H1 (cell line): Measurements from ENCODE around the gene CHMP4A. TPM values are rescaled to one million over a fixed set of nuclear protein-coding genes. Genes with fewer than 3 reads are reported as not detected.
"Not testable (repeated sequence)": the region's sequence is repeated elsewhere in the genome, so short reads cannot be mapped to it uniquely, and the experiment has no call there.

Experiments used
- CTCF ChIA-PET: fragments of 300-600 bp; sonication (Branson Sonifier 250); formaldehyde crosslinking; loops from one replicate; lab custom pipeline; 2021; ENCODE audit not compliant: partially characterized antibody; lab: Charles Lee
- POLR2A ChIA-PET: fragments of 300-600 bp; sonication (Branson Sonifier 250); formaldehyde crosslinking; loops from one replicate; lab custom pipeline; 2021; ENCODE audit warnings: inconsistent platforms; ENCODE audit not compliant: partially characterized antibody; lab: Charles Lee
- DNase-seq, 2 experiments: peaks; one replicate each; pipeline versions ENCODE4 v3.0.0 to v3.0.0-alpha.2; 2010 to 2022; ENCODE audit warnings: low spot score in 2 of 2, low read depth in 1 of 2, mixed read lengths in 1 of 2
- FAIRE-seq: peaks from 2 replicates; lab custom pipeline; 2011; peaks lifted over from hg19 to GRCh38; lab: Jason Lieb, UNC
- H2AFZ ChIP-seq: 2 replicates; pipeline ENCODE4 v1.8.1; 2012; ENCODE audit warnings: low read length, inconsistent platforms
- H2AK5ac ChIP-seq: 2 replicates; pipeline ENCODE4 v1.6.1; 2013; ENCODE audit warnings: low read depth, low read length
- H2BK120ac ChIP-seq: replicated peaks from 2 replicates; pipeline ENCODE3; 2013; ENCODE audit warnings: low read depth, low read length, inconsistent platforms
- H2BK12ac ChIP-seq: 2 replicates; pipeline ENCODE4 v1.6.1; 2013; ENCODE audit warnings: low read depth, low read length
- H2BK15ac ChIP-seq: 2 replicates; pipeline ENCODE4 v1.6.1; 2013; ENCODE audit warnings: low read length
- H2BK20ac ChIP-seq: 2 replicates; pipeline ENCODE4 v1.6.1; 2013; ENCODE audit warnings: low read length
- H2BK5ac ChIP-seq: 2 replicates; pipeline ENCODE4 v1.6.1; 2013; ENCODE audit warnings: low read depth, low read length
- H3K14ac ChIP-seq: 2 replicates; pipeline ENCODE4 v1.6.1; 2013; ENCODE audit warnings: inconsistent platforms; ENCODE audit not compliant: insufficient read length
- H3K18ac ChIP-seq: 2 replicates; pipeline ENCODE4 v1.6.1; 2013; ENCODE audit warnings: low read length; ENCODE audit errors: extremely low read depth
- H3K23ac ChIP-seq: 2 replicates; pipeline ENCODE4 v1.6.1; 2013; ENCODE audit warnings: inconsistent platforms; ENCODE audit not compliant: insufficient read length
- H3K23me2 ChIP-seq: 2 replicates; pipeline ENCODE4 v1.6.1; 2013; ENCODE audit warnings: low read depth, low read length
- H3K27ac ChIP-seq: 2 replicates; pipeline ENCODE4 v1.6.1; 2011; ENCODE audit warnings: low read depth, low read length, inconsistent platforms
- H3K27me3 ChIP-seq, 4 experiments: replicated peaks in 1 of 4; 1 replicate in 1 of 4; 2 replicates in 3 of 4; pipeline versions ENCODE4 v1.6.1 to v1.8.1; 2011 to 2013; ENCODE audit warnings: low read length in 3 of 4, mild to moderate bottlenecking in 3 of 4, inconsistent platforms in 2 of 4, mixed read lengths in 2 of 4, moderate library complexity in 1 of 4; ENCODE audit not compliant: control insufficient read depth in 3 of 4, insufficient read depth in 3 of 4; ENCODE audit errors: extremely low read depth in 1 of 4
- H3K36me3 ChIP-seq, 4 experiments: 2 replicates each; pipeline versions ENCODE4 v1.6.1 to v1.8.1; 2011 to 2013; ENCODE audit warnings: mild to moderate bottlenecking in 4 of 4, low read length in 3 of 4, moderate library complexity in 2 of 4, control low read depth in 1 of 4, inconsistent platforms in 1 of 4; ENCODE audit not compliant: insufficient read depth in 4 of 4, control insufficient read depth in 2 of 4
- H3K4ac ChIP-seq: replicated peaks from 2 replicates; pipeline ENCODE3; 2013; ENCODE audit warnings: low read length, low read depth, mixed read lengths, inconsistent platforms; ENCODE audit not compliant: insufficient read length
- H3K4me1 ChIP-seq, 4 experiments: replicated peaks in 1 of 4; 1 replicate in 1 of 4; 2 replicates in 3 of 4; pipeline versions ENCODE4 v1.6.1 to v1.8.1; 2011 to 2013; ENCODE audit warnings: low read length in 3 of 4, inconsistent platforms in 2 of 4, mixed read lengths in 1 of 4; ENCODE audit not compliant: insufficient read depth in 4 of 4, control insufficient read depth in 3 of 4
- H3K4me2 ChIP-seq, 2 experiments: 2 replicates each; pipeline versions ENCODE4 v1.6.1 to v1.8.1; 2011 to 2013; ENCODE audit warnings: low read depth in 2 of 2, low read length in 2 of 2, control low read depth in 1 of 2, inconsistent platforms in 1 of 2, mild to moderate bottlenecking in 1 of 2; ENCODE audit not compliant: insufficient read depth in 1 of 2
- H3K4me3 ChIP-seq, 4 experiments: fragments of 200-600, 300-600 bp in 1 of 4; sonication (generic), shearing (Covaris generic), sonication (Bioruptor Twin) in 1 of 4; 2 replicates each; pipeline versions ENCODE4 v1.5.1 to v1.8.1; 2011 to 2016; ENCODE audit warnings: low read length in 4 of 4, low read depth in 3 of 4, control low read depth in 2 of 4, inconsistent platforms in 2 of 4, mild to moderate bottlenecking in 2 of 4, mixed read lengths in 1 of 4, moderate library complexity in 1 of 4; ENCODE audit not compliant: insufficient read depth in 2 of 4; ENCODE audit errors: extremely low read depth in 1 of 4
- H3K56ac ChIP-seq: replicated peaks from 2 replicates; pipeline ENCODE3; 2013; ENCODE audit warnings: low read depth, mild to moderate bottlenecking, mixed read lengths, low read length, inconsistent platforms; ENCODE audit not compliant: insufficient read length
- H3K79me1 ChIP-seq: 2 replicates; pipeline ENCODE4 v1.6.1; 2013; ENCODE audit warnings: low read depth, low read length, control low read depth
- H3K79me2 ChIP-seq, 2 experiments: 2 replicates each; pipeline versions ENCODE4 v1.6.1 to v1.8.1; 2012 to 2013; ENCODE audit warnings: low read length in 2 of 2, mild to moderate bottlenecking in 2 of 2, inconsistent platforms in 1 of 2; ENCODE audit not compliant: insufficient read depth in 2 of 2, control insufficient read depth in 1 of 2
- H3K9ac ChIP-seq, 4 experiments: replicated peaks in 1 of 4; 1 replicate in 1 of 4; 2 replicates in 3 of 4; pipeline versions ENCODE4 v1.6.1 to v1.8.1; 2011 to 2013; ENCODE audit warnings: low read depth in 3 of 4, low read length in 3 of 4, control low read depth in 2 of 4, mild to moderate bottlenecking in 2 of 4, moderate library complexity in 2 of 4, inconsistent platforms in 1 of 4; ENCODE audit errors: extremely low read depth in 1 of 4
- H3K9me3 ChIP-seq, 2 experiments: 2 replicates each; pipeline versions ENCODE4 v1.6.1 to v1.8.1; 2012 to 2013; ENCODE audit warnings: mild to moderate bottlenecking in 2 of 2, moderate library complexity in 2 of 2, control low read depth in 1 of 2, inconsistent platforms in 1 of 2, low read depth in 1 of 2, low read length in 1 of 2, mixed read lengths in 1 of 2; ENCODE audit not compliant: insufficient read depth in 2 of 2
- H4K20me1 ChIP-seq, 2 experiments: replicated peaks in 1 of 2; 2 replicates each; pipeline versions ENCODE3 to v1.8.1; 2011 to 2013; ENCODE audit warnings: inconsistent platforms in 2 of 2, low read length in 2 of 2, mild to moderate bottlenecking in 1 of 2; ENCODE audit not compliant: insufficient read depth in 2 of 2, control insufficient read depth in 1 of 2
- H4K5ac ChIP-seq: 2 replicates; pipeline ENCODE4 v1.6.1; 2013; ENCODE audit warnings: low read length, low read depth, mixed read lengths, inconsistent platforms; ENCODE audit not compliant: insufficient read length
- H4K8ac ChIP-seq: 2 replicates; pipeline ENCODE4 v1.8.0; 2013; ENCODE audit warnings: mild to moderate bottlenecking, moderate library complexity, low read length, inconsistent platforms; ENCODE audit not compliant: insufficient read depth; ENCODE audit errors: extremely low read depth
- H4K91ac ChIP-seq: replicated peaks from 2 replicates; pipeline ENCODE3; 2013; ENCODE audit warnings: low read length, mixed read lengths, inconsistent platforms; ENCODE audit not compliant: insufficient read length
- WGBS, 2 experiments: shearing (Covaris generic) in 1 of 2; methylation state at CpG; one replicate each; pipeline versions ENCODE4 v1.1.6 to v1.1.7; 2013 to 2015; ENCODE audit warnings: low lambda C conversion rate in 2 of 2, mixed read lengths in 2 of 2, inconsistent platforms in 1 of 2, low coverage in 1 of 2, missing lambda C conversion rate in 1 of 2; ENCODE audit not compliant: insufficient replicate concordance in 2 of 2, insufficient coverage in 1 of 2, insufficient read length in 1 of 2; ENCODE audit errors: extremely low coverage in 1 of 2, missing lambda C conversion rate in 1 of 2; 5-methylcytosine and 5-hydroxymethylcytosine counted together
- polyA plus RNA-seq, 7 experiments: library from polyadenylated mRNA; depleted of rRNA in 3 of 7; stranded (reverse) in 5 of 7; unstranded in 2 of 7; fragments of >200 nt in 5 of 7; fragments of 200-250 nt in 2 of 7; gene quantifications; 1 replicate in 5 of 7; 2 replicates in 1 of 7; 4 replicates in 1 of 7; pipeline versions ENCODE4 v1.2.1 to v1.2.3, GENCODE V29; 2011 to 2013; ENCODE audit warnings: missing spikeins in 2 of 7, mixed read lengths in 2 of 7
- total RNA-seq: library from RNA; stranded (reverse); fragmentation: NEBNext Ultra II Directional; extraction: Animal tissue kit (Norgen Biotek cat#: 25700); gene quantifications from 2 replicates; pipeline ENCODE4 v1.2.1, GENCODE V29; 2021

The CHMP4A gene
- total and polyA plus RNA-seq, 2 of the 8 experiments (the other 6 are each of a cell fraction or from before 2014, with no cell fraction given) = 32.9 to 37.6 TPM

GRCh38 chr14:24203249-24203886 is 9.9 kb downstream of the CHMP4A start:
- H3K36me3 ChIP-seq = peaks cover 9 to 39% (median 25%) of the 10 kb centered on the region in 4 experiments; a peak in 7 of 8 replicates
- H3K18ac ChIP-seq, H3K56ac ChIP-seq, H3K4me1 ChIP-seq, H3K23ac ChIP-seq, FAIRE-seq, H3K23me2 ChIP-seq, H3K27me3 ChIP-seq, H3K79me2 ChIP-seq, H3K14ac ChIP-seq, H3K79me1 ChIP-seq, H2AFZ ChIP-seq, H3K9me3 ChIP-seq, H2BK20ac ChIP-seq, H4K20me1 ChIP-seq, DNase-seq, H2BK15ac ChIP-seq, H4K8ac ChIP-seq, H4K91ac ChIP-seq: not testable (repeated sequence)
- CTCF ChIA-PET = interaction anchor here (1.0 to 2.3 kb wide), 2 partner anchors 11 to 14 kb away, joined by 3 to 9 read pairs; partner anchors contain the start of gene CHMP4A
- WGBS, 2 experiments = 88% methylated on average over 16 of the region's 16 CpGs; no CpG with 5 or more reads in 1 of the 2 experiments
- H4K5ac ChIP-seq = peak overlapping the region; percentile 50
- peak overlapping the region; percentile 88; the same call in 1 of the 2 replicates for H2BK12ac ChIP-seq
- H2AK5ac ChIP-seq = 0 out of 2 replicates have a peak overlapping the region, but pooled peaks have one; percentile 33
- H2BK120ac ChIP-seq = peak overlapping the region; percentile 86
- H3K9ac ChIP-seq = peak overlapping the region in 1 of 4 experiments; percentile 32; a peak in 1 of 7 replicates
- peak overlapping the region in 1 of 4 experiments; percentile 36; a peak in 2 of 8 replicates for H3K4me3 ChIP-seq
- peak overlapping the region; percentile 89; the same call in 1 of the 2 replicates for H2BK5ac ChIP-seq
- peak overlapping the region; percentile 45 to 48; a peak in 2 of 4 replicates for H3K4me2 ChIP-seq
- peak overlapping the region; percentile 63; the same call in 1 of the 2 replicates for H3K27ac ChIP-seq
- peak overlapping the region; percentile 74 for H3K4ac ChIP-seq
- POLR2A ChIA-PET = interaction anchor here (0.7 to 5.0 kb wide), 9 partner anchors 8 to 102 kb away, joined by 3 to 24 read pairs (median 6); partner anchors contain the start of genes CHMP4A, IPO4, MDP1 and REC8
